Stimulated activated CD8-positive, alpha-beta memory T cell treated with anti-CD3 and anti-CD28 coated beads, Interleukin-12 subunit alpha, Interleukin-12 subunit beta, amount 100 ng/mL, for 4 hours (primary cell): ENCODE data around the gene RAB36.
A peak's percentile ranks its signal among the peaks of the same experiment; 100 is the strongest.

Experiments
- DNase-seq: peaks from one replicate; pipeline ENCODE4 v3.0.0-alpha.2; 2020; ENCODE audit warnings: low read depth

RAB36 gene

DNA sequence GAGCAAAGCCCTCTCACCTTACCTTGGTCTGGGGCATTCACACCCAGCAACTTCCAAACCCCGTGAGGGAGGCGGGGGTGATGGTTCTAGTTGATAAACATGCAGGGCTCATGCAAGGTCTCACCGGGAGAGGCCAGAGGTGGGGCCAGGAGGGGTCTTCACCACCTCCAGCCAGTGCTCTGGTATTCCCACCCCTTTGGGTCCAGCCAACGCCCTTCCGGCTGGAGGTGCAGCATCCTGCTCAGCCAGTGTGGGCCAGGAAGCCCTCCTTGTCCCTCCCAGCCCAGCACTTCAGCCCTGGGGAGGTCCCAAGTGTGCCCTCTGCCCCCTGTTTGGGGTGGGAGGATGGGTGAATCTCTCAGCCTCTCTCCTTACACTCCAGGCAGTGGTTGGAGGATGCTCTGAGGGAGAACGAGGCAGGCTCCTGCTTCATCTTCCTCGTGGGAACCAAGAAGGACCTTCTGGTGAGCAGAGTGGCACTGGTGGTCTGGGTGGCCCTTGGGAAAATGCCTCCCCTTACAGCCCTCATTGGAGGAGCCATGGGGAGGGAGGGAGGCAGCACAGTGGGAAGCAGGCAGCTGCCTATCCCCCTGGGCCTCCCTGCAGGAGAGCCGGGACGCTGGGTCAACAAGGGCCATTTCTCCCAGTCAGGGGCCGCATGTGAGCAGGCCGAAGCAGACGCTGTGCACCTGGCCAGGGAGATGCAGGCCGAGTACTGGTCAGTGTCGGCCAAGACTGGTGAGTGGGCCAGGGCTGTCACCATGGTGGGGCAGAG lies 13.4 kb downstream of the RAB36 start:
- no peak for DNase-seq

DNA sequence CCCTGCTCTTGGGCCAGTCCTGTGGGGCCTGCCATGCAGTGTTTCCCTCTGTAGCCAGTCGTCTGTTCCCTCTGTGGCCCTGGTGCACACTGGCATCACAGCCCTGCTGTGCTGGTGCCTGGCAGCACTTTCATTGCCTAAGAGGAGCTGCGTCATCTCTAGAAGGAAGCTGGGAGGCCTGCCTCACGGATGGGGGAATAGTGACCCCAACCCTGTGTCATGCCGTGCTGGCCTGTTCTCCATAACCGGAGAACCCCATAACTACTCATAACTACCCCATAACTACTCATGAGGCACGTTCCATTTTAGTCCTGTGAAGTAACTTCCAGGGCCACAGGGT lies 14.0 kb downstream of the RAB36 start:
- DNase-seq = no peak

DNA sequence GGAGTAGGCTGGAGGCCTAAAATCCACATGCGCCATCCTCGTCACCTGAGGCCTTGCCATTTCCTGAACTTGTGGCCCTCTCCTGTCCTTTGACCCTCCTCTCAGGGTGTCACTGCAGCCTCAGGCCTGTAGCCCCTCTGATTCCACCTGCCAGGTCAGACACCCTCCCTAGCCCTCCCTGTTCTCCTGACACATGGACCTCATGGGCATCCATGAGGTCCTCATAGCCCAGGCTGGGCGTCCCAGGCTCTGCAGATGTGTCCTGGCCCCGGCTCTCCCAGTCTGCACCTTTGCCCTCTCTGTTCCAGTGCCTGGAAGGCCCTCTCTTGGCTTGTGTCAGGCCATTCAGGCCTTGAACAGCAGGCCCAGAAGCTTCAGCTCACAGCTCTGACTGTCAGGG lies 15.8 kb downstream of the RAB36 start:
- DNase-seq = no peak

DNA sequence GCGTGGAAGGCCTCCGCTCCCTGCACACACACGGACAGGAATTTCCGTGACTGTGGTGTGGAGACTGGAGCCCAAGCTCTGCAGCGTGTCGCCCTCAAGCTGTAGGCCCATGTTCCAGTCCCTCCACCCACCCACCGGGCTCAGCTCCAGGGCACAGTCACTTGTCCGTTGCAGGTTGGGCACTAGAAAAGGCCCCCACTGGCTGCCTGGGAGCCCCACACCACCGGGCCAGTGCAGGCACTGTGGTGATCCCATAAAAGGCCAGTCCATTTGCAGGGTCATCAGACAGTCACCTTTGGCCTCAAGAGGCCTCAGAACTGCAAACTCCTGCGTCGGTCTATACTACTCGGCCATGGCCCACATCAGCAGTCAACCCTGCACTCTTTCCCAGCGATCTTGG lies 16.3 kb downstream of the RAB36 start:
- no peak for DNase-seq

DNA sequence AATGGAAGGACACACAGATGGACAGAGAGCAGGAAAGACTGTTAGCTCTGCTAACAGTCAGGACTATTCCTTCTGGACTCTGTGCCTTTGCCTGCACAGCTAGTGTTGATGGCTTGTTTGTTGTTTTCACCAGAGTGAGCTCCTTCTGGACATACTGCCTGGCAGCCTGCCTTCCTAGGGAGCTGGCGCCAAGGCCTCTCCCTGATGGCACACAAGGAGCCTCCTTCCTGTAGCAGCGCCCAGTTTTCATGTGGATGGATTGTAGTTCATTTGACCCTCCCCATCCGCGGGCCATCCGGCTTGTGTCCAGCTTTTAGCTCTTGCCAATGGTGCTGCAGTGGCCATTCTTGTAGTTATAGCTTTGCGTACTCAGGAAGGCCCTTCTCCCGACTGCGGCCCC lies 18.4 kb downstream of the RAB36 start:
- no peak for DNase-seq

DNA sequence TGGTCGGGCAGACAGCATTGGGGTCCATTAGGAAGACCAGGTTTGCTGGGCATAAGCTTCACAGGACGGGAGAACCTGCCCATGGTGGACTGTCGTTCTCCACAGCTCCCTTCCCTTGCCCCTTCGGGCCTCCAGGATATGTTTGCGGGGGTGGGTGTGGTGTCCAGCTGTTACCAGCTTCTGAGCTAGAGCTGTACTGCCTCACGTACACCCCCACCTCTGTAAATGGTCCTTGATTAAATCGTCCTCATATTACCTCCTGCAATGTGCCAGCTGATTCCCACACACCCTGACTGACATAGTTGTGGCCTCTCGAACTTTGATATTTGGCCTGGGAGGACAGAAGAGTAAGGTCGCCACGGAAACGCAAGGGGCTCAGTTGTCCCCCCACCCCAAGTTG lies 18.8 kb downstream of the RAB36 start:
- no peak for DNase-seq

DNA sequence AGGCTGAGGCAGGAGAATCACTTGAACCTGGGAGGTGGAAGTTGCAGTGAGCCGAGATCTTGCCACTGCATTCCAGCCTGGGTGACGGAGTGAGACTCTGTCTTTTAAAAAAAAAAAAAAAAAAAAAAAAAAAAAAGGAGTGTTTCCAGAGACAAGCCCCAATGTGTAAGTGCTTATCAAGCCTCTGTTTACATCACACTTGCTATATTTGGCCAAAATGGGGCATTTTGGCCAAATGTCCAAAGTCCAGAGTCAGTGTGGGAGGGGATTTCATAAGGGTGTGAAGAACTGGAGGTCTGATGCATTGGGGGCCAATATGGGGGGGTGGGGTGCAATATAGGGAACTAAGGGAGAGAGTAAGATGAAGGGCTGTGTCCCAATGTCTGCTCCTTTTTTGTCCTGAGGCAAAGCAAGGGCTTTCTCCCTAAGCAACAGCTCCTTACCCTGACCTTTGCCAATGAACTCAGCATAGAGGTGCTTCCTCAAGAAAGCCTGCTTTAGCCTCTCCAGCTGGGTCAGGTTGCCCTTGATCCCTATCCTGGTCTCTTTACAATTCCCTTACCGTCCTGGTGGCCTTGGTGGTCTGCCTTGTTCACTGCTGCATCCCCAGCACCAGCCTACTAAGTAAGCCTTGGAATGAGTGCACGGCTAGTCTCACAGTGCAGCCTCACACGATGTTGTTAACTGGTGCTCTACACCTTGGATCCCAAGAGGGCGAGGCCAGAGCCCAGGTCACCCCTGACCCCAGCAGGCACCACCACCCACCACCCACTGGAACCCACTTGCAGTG lies 21.0 kb downstream of the RAB36 start:
- DNase-seq = no peak

DNA sequence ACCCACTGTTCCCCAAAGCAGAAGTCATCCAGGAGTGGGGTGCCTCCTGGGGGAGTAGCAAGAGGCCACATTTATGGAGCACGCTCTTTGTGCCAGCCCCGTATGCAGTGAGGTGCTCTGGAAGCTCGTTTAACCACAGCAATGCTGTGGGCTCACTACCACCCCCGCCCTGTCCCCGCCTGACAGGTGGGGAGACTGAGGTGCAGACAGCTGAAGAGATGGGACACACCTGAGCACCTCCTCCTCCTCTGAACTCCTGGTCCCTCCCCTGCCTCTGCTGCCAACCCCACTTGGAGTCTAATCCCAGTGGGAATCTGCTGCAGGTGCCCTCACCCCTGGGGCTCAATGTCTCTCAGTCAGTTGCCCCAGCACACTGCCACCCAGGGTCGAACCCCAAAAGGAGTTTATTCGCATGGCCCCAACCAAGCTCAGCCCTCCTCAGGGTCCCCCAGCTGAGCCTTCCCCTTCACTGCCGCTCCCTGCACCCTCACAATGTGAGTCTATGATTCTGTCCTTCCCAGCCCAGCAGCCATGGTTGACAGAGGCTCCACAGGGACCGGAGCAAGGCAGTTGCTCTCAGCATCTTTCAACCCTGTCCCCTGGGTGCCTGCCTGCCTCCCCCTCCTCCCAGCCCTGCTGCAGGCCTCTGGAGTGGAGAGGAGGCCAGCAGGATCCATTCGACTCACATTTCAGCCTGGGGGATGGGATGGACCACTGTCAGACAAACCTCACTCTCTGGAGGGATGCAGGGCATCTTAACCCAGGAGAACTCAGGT lies 21.8 kb downstream of the RAB36 start:
- no peak for DNase-seq

DNA sequence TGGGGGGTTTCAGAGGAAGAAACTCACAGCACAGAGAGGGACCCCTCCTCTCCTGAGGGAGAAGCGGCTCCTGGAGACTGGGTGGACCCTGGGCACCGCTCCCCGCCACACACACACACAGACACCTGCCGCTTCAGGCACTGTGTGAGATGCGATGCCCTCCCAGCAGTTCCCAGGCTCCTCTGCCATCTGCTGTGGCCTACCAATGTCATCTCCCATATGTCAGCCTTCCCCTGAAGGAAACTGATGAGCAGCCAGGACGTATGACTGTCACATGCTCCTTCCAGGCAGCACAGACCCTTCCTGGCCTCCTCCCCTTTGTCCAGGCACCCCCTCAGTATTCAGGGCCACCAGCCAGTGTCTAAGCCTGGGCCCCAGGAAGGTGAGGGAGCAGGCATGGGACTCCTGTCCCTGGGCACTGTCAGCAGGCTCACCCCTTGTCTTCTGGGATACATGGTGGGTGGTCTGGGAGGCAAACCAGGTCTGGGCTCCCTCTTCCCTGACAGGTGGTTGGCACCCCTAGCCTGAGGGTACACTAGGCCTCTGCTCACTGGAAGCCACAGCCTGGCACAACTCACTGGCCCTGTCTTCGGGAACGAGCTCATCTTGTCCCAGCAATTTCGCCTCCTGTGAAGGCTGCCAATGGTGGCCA lies 23.2 kb downstream of the RAB36 start:
- no peak for DNase-seq

DNA sequence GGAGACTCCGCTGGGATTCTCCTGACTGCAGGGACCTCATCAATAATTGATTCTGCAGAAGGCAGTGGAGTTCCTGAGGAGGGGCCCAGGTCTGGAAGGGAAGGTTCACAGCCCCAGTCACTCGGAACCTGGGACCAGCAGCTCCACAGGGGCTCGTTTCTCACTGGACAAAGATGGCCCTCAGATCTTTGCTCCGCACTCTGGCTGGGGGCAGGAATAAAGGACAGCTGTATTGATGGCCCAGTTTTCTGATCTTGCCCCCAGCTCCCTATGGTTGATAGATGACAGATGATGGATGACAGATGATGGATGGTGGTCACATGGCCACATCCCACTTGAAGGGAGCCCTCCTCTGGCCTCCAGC lies 23.7 kb downstream of the RAB36 start:
- no peak for DNase-seq

DNA sequence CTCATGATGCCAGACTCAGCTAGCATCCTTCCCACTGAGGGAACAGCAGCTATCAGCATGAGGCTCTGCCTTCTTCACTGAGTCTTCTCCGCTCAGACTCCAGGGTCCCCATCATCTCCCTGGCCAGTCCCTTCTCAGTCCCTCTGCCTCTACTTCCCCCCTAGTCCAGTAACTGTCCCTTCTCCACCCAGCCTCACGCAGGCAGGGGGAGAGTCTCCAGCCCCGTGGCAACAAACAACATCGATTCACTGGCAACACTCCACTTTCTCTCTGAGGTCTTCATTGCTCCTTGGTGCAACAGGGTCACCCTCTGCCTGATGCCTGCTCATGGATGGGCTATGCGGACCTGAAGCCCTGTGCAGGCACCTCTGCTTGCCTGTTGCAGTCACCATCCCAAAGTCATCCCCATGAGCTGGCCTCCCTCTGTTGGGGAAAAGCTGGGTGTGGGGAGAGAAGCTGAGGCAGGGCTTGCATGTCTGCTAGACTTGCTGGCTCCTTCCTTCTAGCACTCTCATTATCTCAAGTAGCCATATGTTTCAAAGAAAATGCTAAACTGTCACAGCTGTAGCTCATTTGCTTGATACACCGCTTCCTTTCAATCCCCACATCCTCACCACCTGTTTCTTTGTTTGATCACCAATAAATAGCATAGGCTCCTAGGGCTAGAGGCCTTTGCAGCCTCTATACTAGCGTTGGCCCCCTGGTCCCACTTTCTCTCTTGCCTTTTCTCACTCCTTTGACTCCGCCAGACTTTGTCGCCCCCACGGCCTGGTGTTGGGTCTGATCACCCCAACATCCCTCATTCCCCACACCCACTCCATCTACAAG lies 30.8 kb downstream of the RAB36 start:
- DNase-seq = no peak

DNA sequence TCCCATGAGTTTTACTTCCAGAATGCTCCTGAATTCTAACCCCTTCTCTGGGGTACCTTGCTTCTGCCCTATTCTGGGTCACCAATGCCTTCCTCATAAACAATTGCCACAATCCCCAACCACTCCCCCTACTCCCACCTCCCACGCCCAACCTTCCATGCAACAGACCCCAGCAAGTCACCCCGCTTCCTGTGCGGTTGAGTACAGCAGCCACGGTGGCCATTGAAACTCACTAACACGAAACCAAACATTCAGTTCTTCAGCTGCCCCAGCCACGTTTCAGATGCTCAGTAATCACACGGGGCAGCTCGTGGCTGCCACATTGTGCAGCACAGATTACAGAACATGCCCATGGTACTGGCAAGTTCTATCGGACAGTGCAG lies 31.4 kb downstream of the RAB36 start:
- DNase-seq = no peak

DNA sequence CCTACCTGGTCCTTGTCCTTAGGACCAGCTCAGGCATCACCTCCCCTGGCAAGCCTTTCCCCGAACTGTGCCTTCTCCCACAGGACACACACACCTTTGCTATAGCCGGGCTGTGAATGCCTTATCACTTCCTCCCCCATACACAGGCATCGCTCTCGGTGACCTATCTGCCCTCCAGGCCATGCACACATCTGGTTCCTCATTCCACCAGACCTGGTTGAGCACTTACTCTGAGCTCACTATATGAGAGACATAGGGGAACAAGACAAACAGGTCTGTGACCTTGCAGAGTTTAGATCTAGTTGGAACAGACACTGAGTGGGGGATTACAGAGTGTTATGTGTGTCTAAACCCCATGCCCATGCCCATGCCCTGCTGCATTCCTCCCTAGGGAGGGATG lies 31.9 kb downstream of the RAB36 start:
- DNase-seq = no peak

DNA sequence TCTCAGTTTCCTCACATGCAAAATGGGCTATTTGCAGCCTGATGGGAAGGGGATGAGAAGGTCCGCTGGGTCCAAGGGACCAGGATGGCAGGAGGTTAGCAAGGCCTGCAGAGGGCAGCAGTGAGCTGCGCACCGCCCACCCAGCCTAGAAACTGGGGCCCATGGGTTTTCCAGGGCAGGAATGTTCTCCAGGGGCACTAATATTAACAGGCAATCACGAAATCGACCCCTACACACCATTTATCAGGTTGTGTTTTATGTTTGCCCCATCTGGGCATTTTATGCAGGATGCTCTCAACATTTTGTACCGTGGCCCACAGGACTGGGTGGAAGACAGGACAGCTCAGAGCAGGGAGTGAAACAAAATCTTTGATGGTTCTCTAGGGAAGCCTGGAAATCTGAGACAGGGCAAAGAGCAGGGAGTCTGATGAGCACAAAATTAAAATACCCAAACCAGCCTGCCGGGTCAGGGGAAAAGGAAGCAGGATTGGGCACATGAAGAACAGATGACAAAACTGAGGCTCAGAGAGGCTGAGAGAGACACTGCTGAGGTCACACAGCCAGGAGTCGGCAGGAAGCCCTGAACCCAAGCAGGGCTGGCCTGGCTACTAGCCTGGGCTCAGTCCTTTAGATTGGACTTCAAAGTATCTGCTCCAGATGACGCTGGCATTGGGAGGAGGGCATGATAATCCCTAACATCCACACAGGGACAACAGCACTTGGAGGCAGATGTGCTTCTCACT lies 33.4 kb downstream of the RAB36 start:
- DNase-seq = no peak

DNA sequence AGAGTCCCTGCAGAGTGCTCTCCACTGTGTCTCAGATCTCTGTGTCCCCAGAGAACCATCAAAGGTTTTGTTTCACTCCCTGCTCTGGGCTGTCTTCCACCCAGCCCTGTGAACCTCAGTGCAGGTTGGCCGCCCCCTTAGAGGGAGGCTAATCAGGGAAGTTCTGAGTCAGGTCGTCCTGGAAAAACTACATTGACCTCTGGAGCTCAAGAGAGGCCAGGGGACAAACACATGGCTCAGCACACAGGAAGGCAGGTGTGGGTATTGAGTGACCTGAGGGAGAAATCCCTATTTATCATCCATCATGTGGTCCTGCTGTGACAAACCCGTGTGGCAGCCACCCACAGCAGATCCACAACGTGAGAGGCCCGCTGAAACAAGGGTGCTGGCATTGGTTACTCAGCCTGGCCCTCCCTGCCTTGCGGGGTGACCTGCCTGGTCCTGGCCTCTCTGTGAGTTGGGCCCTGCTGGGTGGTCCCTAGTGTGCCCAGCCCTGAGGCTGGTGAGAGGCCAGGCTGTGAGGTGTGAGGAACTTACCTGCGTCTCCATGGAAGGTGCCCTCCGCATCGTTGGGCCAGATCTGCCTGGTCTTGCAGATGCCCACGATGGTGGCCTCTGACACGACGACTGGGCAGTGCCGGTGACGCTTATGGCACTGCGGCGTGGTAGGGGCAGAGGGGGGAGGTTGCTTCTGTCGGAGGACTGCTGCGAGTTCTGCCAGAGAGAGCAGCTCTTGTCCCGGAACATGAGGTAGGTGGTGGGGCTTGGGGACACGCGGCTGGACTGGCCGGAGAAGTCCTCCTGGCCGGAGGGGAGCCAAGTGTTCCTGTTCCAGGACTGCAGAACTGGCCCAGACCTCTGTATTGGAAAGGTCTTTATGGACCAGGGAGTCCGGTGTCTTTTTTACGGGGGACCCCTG lies 34.4 kb downstream of the RAB36 start:
- no peak for DNase-seq

DNA sequence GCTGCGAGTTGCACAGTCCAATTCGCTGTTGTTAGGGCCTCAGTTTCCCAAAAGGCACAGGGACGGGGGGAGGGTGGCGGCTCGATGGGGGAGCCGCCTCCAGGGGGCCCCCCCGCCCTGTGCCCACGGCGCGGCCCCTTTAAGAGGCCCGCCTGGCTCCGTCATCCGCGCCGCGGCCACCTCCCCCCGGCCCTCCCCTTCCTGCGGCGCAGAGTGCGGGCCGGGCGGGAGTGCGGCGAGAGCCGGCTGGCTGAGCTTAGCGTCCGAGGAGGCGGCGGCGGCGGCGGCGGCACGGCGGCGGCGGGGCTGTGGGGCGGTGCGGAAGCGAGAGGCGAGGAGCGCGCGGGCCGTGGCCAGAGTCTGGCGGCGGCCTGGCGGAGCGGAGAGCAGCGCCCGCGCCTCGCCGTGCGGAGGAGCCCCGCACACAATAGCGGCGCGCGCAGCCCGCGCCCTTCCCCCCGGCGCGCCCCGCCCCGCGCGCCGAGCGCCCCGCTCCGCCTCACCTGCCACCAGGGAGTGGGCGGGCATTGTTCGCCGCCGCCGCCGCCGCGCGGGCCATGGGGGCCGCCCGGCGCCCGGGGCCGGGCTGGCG lies 35.1 kb downstream of the RAB36 start, which contains the start of gene BCR:
TSS of gene BCR (plus strand) at position 209 of the 592 bp plus-strand sequence. CDS start 452 bp downstream, outside the sequence.
- DNase-seq = peak; percentile 46

DNA sequence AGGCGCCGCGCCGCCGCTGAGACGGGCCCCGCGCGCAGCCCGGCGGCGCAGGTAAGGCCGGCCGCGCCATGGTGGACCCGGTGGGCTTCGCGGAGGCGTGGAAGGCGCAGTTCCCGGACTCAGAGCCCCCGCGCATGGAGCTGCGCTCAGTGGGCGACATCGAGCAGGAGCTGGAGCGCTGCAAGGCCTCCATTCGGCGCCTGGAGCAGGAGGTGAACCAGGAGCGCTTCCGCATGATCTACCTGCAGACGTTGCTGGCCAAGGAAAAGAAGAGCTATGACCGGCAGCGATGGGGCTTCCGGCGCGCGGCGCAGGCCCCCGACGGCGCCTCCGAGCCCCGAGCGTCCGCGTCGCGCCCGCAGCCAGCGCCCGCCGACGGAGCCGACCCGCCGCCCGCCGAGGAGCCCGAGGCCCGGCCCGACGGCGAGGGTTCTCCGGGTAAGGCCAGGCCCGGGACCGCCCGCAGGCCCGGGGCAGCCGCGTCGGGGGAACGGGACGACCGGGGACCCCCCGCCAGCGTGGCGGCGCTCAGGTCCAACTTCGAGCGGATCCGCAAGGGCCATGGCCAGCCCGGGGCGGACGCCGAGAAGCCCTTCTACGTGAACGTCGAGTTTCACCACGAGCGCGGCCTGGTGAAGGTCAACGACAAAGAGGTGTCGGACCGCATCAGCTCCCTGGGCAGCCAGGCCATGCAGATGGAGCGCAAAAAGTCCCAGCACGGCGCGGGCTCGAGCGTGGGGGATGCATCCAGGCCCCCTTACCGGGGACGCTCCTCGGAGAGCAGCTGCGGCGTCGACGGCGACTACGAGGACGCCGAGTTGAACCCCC lies 35.8 kb downstream of the RAB36 start:
- DNase-seq = no peak

DNA sequence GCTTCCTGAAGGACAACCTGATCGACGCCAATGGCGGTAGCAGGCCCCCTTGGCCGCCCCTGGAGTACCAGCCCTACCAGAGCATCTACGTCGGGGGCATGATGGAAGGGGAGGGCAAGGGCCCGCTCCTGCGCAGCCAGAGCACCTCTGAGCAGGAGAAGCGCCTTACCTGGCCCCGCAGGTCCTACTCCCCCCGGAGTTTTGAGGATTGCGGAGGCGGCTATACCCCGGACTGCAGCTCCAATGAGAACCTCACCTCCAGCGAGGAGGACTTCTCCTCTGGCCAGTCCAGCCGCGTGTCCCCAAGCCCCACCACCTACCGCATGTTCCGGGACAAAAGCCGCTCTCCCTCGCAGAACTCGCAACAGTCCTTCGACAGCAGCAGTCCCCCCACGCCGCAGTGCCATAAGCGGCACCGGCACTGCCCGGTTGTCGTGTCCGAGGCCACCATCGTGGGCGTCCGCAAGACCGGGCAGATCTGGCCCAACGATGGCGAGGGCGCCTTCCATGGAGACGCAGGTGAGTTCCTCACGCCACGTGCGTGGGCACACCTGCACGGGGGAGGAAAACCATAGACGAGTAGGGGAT lies 36.5 kb downstream of the RAB36 start:
- no peak for DNase-seq
